Measurements from ENCODE around the gene C2orf81.

DNA sequence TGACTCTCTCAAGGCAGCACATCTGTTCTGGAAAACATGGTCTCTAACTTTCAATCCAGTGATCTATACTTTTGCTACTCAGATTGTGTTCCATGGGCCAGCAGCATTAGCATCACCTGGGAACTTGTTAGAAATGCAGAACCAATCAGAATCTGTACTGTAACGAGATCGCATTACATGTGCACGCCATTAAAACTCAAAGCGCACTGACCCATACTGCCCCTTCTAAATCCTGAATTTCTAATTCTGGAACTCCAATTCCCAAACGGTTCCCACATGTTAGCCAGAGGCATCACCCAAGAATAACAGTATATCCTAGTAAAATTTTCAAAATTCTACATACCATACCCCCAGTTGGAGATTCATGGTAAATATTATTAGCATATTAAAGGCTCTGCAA is 30.8 kb downstream of the C2orf81 start:
- TF ChIP-seq, protein P1, sequence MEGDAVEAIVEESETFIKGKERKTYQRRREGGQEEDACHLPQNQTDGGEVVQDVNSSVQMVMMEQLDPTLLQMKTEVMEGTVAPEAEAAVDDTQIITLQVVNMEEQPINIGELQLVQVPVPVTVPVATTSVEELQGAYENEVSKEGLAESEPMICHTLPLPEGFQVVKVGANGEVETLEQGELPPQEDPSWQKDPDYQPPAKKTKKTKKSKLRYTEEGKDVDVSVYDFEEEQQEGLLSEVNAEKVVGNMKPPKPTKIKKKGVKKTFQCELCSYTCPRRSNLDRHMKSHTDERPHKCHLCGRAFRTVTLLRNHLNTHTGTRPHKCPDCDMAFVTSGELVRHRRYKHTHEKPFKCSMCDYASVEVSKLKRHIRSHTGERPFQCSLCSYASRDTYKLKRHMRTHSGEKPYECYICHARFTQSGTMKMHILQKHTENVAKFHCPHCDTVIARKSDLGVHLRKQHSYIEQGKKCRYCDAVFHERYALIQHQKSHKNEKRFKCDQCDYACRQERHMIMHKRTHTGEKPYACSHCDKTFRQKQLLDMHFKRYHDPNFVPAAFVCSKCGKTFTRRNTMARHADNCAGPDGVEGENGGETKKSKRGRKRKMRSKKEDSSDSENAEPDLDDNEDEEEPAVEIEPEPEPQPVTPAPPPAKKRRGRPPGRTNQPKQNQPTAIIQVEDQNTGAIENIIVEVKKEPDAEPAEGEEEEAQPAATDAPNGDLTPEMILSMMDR (IDR thresholded peaks at IDR 0.05; ENCODE audit: borderline replicate concordance, extremely low read depth, low read length, poor library complexity, severe bottlenecking): no peak
- TF ChIP-seq EZH2 (IDR thresholded peaks at IDR 0.05; ENCODE audit: borderline replicate concordance, low read depth, low read length, severe bottlenecking): no peak
